GM12865 (cell line): ENCODE data around the gene LEAP2.

Source experiments
- DNase-seq: peaks from one replicate; pipeline ENCODE4 v3.0.0; 2010; ENCODE audit warnings: low read depth
- H3K4me3 ChIP-seq: 2 replicates; pipeline ENCODE4 v1.5.1; 2011; ENCODE audit warnings: mild to moderate bottlenecking, low read depth, low read length, control low read depth
- CTCF ChIP-seq: IDR thresholded peaks from 2 replicates; pipeline ENCODE4 v1.5.1; 2011; ENCODE audit warnings: low read length, control low read depth, low read depth, inconsistent platforms; ENCODE audit not compliant: insufficient read depth; ENCODE audit errors: missing control alignments

LEAP2 gene

GRCh38 chr5:132856011-132856410 is 17.5 kb upstream of the LEAP2 start:
- H3K4me3 ChIP-seq: no peak overlapping the region
- no peak for TF ChIP-seq CTCF
- DNase-seq: no peak

DNA sequence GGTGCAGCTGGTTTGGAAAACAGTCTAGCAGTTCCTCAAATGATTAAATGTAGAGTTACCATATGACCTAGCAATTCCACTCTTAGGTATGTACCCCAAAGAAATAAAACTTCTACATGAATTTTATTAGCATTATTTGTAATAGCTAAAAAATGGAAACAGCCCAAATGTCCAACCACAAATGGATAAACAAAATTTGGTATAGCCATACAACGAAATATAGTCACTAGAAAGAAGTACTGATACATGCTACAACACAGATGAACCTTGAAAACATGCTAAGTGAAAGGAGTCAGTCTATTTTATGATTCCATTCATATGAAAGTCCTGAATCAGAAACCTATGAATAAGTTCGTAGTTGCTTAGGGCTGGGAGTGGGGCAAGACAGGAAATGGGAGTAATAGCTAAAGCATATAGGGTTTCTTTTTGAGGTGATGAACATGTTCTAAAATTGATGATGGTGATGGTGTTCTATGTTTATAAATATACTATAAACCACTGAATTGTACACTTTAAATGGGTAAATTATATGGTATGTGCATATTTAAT is 13.5 kb upstream of the LEAP2 start:
- H3K4me3 ChIP-seq: no peak overlapping the region
- DNase-seq: no peak
- TF ChIP-seq CTCF: no peak

GRCh38 chr5:132860742-132861141 is 12.7 kb upstream of the LEAP2 start:
- no peak overlapping the region for H3K4me3 ChIP-seq
- TF ChIP-seq CTCF: no peak
- no peak for DNase-seq

DNA sequence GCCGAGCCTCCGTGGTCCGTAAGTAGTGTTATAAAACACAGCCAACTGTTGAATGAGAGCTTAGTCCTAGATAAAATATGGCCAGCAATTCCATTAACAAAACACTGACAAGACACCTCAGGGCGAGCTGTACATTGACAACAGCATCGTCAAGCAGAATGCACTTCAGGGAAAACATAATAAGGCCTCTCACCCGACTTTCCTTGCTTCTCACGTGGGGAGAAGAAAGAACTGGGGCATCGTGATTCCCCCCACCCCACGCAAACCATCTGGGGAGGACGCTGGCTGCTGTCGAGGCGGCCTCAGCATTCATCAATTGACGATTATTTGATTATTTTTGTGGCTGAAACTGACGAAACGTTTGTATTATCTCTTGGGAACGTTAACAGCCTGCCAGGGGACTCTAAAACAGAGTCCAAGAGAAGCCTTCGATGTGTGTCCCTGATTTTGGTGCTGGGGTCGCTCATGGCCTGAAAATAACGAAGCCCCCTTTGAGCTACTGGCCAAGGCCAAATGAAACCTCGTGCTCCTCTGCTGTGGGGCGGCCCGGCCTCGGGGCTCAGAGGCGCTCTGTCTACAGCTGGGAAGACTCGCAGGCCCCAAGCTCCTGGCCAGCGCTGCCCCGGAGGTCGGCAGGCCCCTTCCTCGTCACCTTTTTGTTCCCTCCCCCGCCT is 7.7 kb upstream of the LEAP2 start:
- DNase-seq: no peak
- TF ChIP-seq CTCF: no peak
- H3K4me3 ChIP-seq: peak overlapping the region; percentile 79

DNA sequence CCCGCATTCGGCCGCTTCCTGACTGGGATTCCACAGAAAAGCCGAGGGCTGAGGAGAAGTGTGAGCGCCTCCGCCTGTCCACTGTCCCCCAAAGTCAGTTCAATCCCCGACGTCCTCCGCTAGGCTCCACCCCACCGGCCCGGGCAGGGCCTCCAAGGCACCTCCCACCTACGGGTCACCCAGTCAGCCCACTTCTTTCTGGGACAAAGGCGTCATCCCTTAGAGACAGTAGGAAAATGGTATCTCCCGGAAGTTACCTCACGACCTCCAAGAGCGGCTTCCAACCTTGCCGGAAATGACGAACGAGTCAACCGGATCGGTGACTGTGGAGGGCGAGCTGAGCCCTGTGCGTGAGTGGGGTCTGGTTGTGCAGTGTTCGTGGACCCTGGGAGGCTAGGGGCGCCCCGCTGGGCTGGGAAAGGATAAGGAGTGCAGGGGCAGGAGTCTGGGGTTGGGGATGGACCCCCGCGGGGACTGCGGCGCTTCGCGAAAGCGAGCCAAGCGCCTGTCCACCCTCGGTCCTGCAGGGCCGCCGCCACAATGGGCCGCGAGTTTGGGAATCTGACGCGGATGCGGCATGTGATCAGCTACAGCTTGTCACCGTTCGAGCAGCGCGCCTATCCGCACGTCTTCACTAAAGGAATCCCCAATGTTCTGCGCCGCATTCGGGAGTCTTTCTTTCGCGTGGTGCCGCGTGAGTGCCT is 7.0 kb upstream of the LEAP2 start, which contains the start of the genes GDF9 and UQCRQ:
Gene GDF9 (minus strand): TSS at position 128 of the 704 bp plus-strand sequence. CDS start 1,936 bp downstream, outside the sequence.
Gene UQCRQ (plus strand): TSS at position 301 of the 704 bp plus-strand sequence. CDS start 240 bp downstream, at position 541.
- no peak for TF ChIP-seq CTCF
- DNase-seq: peak; percentile 99
- H3K4me3 ChIP-seq: peak within 1 kb of the TSS; percentile 79

GRCh38 chr5:132867046-132867451 is 6.4 kb upstream of the LEAP2 start:
- H3K4me3 ChIP-seq: peak overlapping the region; percentile 79
- peak; percentile 42 for DNase-seq
- TF ChIP-seq CTCF: no peak
